B cell (primary cell): ENCODE data around the gene PTCRA. TPM values are rescaled to one million over a fixed set of nuclear protein-coding genes. Genes with fewer than 3 reads are reported as not detected.
"Not testable (repeated sequence)": the region's sequence is repeated elsewhere in the genome, so short reads cannot be mapped to it uniquely, and the experiment has no call there.

Experiments
- ATAC-seq: fragments of 200-7000 bp; cut with Tn5 transposase; one replicate; pipeline ENCODE4 v1.10.0; 2021; ENCODE audit warnings: low read depth, mild to moderate bottlenecking, moderate number of reproducible peaks, moderate library complexity
- CTCF ChIA-PET: fragments of 350-600 bp; sonication (Branson Sonifier 250); formaldehyde crosslinking; loops from one replicate; lab custom pipeline; 2021; ENCODE audit warnings: antibody characterized with exemption, inconsistent platforms; lab: Charles Lee
- POLR2A ChIA-PET: fragments of 350-600 bp; sonication (Branson Sonifier 250); formaldehyde crosslinking; loops from one replicate; lab custom pipeline; 2021; ENCODE audit warnings: antibody characterized with exemption; lab: Charles Lee
- DNase-seq: peaks from one replicate; pipeline ENCODE4 v3.0.0; 2013
- H2AFZ ChIP-seq: 2 replicates; pipeline ENCODE4 v1.6.1; 2012; ENCODE audit warnings: mild to moderate bottlenecking, low read depth, low read length; ENCODE audit not compliant: insufficient read depth, poor library complexity, severe bottlenecking
- H3K27ac ChIP-seq, 2 donors: 1 replicate in 1 of 2; 2 replicates in 1 of 2; pipeline ENCODE4 v1.5.1; 2012 to 2013; ENCODE audit warnings: low read length in 2 of 2, mild to moderate bottlenecking in 2 of 2, moderate library complexity in 1 of 2
- H3K27me3 ChIP-seq, 4 experiments: fragments of 200-600 bp in 1 of 4; sonication (generic) in 1 of 4; replicated peaks in 1 of 4; 1 replicate in 2 of 4; 2 replicates in 2 of 4; pipeline versions ENCODE4 v1.6.1 to v1.7.0; 2013 to 2016; ENCODE audit warnings: low read length in 3 of 4, mild to moderate bottlenecking in 2 of 4, mixed read lengths in 1 of 4, moderate library complexity in 1 of 4; ENCODE audit not compliant: insufficient read depth in 4 of 4, control insufficient read depth in 3 of 4; ENCODE audit errors: control extremely low read depth in 1 of 4
- H3K36me3 ChIP-seq, 2 experiments: replicated peaks in 1 of 2; 1 replicate in 1 of 2; 2 replicates in 1 of 2; pipeline versions ENCODE4 v1.6.1 to v1.7.1; 2013; ENCODE audit warnings: low read length in 1 of 2; ENCODE audit not compliant: insufficient read depth in 2 of 2, control insufficient read depth in 1 of 2; ENCODE audit errors: control extremely low read depth in 1 of 2, extremely low read depth in 1 of 2
- H3K4me1 ChIP-seq, 2 donors: fragments of 200-600 bp in 1 of 2; sonication (generic) in 1 of 2; 1 replicate in 1 of 2; 2 replicates in 1 of 2; pipeline versions ENCODE4 v1.5.1 to v1.6.1; 2013 to 2017; ENCODE audit warnings: low read length in 2 of 2; ENCODE audit not compliant: control insufficient read depth in 2 of 2, insufficient read depth in 2 of 2
- H3K4me2 ChIP-seq: replicated peaks from 2 replicates; pipeline ENCODE3; 2012; ENCODE audit warnings: mild to moderate bottlenecking, low read depth, low read length; ENCODE audit not compliant: poor library complexity, severe bottlenecking
- H3K4me3 ChIP-seq, 5 experiments: fragments of 200-600 bp in 1 of 5; sonication (generic) in 1 of 5; 1 replicate in 3 of 5; 2 replicates in 2 of 5; pipeline versions ENCODE4 v1.5.1 to v1.7.0; 2011 to 2016; ENCODE audit warnings: low read length in 4 of 5, mild to moderate bottlenecking in 4 of 5, low read depth in 2 of 5, control low read depth in 1 of 5, moderate library complexity in 1 of 5; ENCODE audit not compliant: insufficient read depth in 1 of 5; ENCODE audit errors: control extremely low read depth in 1 of 5, extremely low read depth in 1 of 5
- H3K79me2 ChIP-seq: fragments of 200-600 bp; sonication (generic); one replicate; pipeline ENCODE4 v1.6.0; 2016; ENCODE audit warnings: low read length; ENCODE audit not compliant: control insufficient read depth, insufficient read depth
- H3K9ac ChIP-seq: fragments of 200-600 bp; sonication (generic); 2 replicates; pipeline ENCODE4 v1.6.1; 2017; ENCODE audit warnings: mild to moderate bottlenecking, low read length, moderate library complexity
- H3K9me3 ChIP-seq, 3 donors: one replicate each; pipeline versions ENCODE4 v1.6.1 to v1.7.1; 2013; ENCODE audit warnings: low read length in 2 of 3; ENCODE audit not compliant: control insufficient read depth in 2 of 3, insufficient read depth in 1 of 3; ENCODE audit errors: control extremely low read depth in 1 of 3
- H4K20me1 ChIP-seq: 2 replicates; pipeline ENCODE4 v1.6.0; 2012; ENCODE audit warnings: mild to moderate bottlenecking, low read length; ENCODE audit not compliant: insufficient read depth, control insufficient read depth, poor library complexity, severe bottlenecking
- H3K27ac Mint-ChIP-seq: one replicate; pipeline ENCODE4 v1.8.0; 2021; ENCODE audit warnings: mixed read lengths
- H3K27me3 Mint-ChIP-seq: one replicate; pipeline ENCODE4 v1.8.0; 2021; ENCODE audit warnings: mixed read lengths
- H3K4me1 Mint-ChIP-seq: one replicate; pipeline ENCODE4 v1.8.0; 2021; ENCODE audit warnings: mixed read lengths
- H3K4me3 Mint-ChIP-seq: one replicate; pipeline ENCODE4 v1.8.0; 2021; ENCODE audit warnings: mixed read lengths
- H3K9me3 Mint-ChIP-seq: one replicate; pipeline ENCODE4 v1.8.0; 2022; ENCODE audit warnings: mixed read lengths; ENCODE audit not compliant: insufficient read depth
- CTCF ChIP-seq: fragments of 200-600 bp; IDR thresholded peaks from one replicate; pipeline ENCODE4 v1.8.0; 2022; ENCODE audit warnings: antibody characterized with exemption, mild to moderate bottlenecking
- EZH2 ChIP-seq: IDR thresholded peaks from 2 replicates; pipeline ENCODE4 v1.6.1; 2012; ENCODE audit warnings: borderline replicate concordance, low read depth, mild to moderate bottlenecking, moderate library complexity, low read length; ENCODE audit not compliant: insufficient read depth, poor library complexity, severe bottlenecking
- WGBS: methylation state at CpG from one replicate; pipeline ENCODE4 v1.1.5; 2013; ENCODE audit warnings: missing lambda C conversion rate; ENCODE audit not compliant: insufficient coverage; 5-methylcytosine and 5-hydroxymethylcytosine counted together
- intact Hi-C: fragments of 100-400 bp; cut with micrococcal nuclease; formaldehyde crosslinking; loops from one replicate; pipeline ENCODE4 v1.10.0; 2022
- polyA plus RNA-seq: library from polyadenylated mRNA; depleted of rRNA; stranded (reverse); fragments of >200 nt; gene quantifications from 2 replicates; pipeline ENCODE4 v1.2.3, GENCODE V29; 2012
- total RNA-seq, 2 donors: library from RNA; stranded (reverse); fragments of 120-200 nt in 1 of 2; gene quantifications; 1 replicate in 1 of 2; 2 replicates in 1 of 2; pipeline versions ENCODE4 v1.2.3 to v1.2.4, GENCODE V29; 2013 to 2022

Gene PTCRA
- total and polyA plus RNA-seq, 2 donors (not counting 1 experiment from before 2014, with no cell fraction given) = not detected

DNA sequence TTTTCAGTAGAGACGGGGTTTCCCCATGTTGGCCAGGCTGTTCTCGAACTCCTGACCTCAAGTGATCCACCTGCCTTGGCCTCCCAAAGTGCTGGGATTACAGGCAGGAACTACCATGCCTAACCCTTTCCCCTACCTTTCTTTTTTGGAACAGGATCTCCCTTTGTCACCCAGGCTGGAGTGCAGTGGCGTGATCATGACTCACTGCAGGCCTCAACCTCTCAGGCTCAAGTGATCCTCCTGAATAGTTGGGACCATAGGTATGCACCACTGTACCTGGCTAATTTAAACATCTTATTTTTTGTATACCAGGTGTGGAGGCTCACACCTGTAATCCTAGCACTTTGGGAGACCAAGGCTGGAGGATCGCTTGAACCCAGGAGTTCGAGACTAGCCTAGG lies 25.5 kb downstream of the PTCRA start:
- H3K9ac ChIP-seq, H3K27ac Mint-ChIP-seq, H2AFZ ChIP-seq, CTCF ChIA-PET, H3K4me3 ChIP-seq, H3K4me1 Mint-ChIP-seq, H3K9me3 Mint-ChIP-seq, DNase-seq, H3K4me2 ChIP-seq, H3K27ac ChIP-seq, H3K27me3 Mint-ChIP-seq, ATAC-seq, POLR2A ChIA-PET, H3K4me3 Mint-ChIP-seq, H3K4me1 ChIP-seq, H3K27me3 ChIP-seq, H3K9me3 ChIP-seq, intact Hi-C loops: not testable (repeated sequence)
- peaks cover 4 to 72% of the 10 kb centered on the region in 2 experiments for H3K36me3 ChIP-seq
- WGBS = 83% methylated on average over 2 of the region's 5 CpGs
- peaks cover 30% of the 10 kb centered on the region for H3K79me2 ChIP-seq
- peaks cover 42% of the 10 kb centered on the region for H4K20me1 ChIP-seq

DNA sequence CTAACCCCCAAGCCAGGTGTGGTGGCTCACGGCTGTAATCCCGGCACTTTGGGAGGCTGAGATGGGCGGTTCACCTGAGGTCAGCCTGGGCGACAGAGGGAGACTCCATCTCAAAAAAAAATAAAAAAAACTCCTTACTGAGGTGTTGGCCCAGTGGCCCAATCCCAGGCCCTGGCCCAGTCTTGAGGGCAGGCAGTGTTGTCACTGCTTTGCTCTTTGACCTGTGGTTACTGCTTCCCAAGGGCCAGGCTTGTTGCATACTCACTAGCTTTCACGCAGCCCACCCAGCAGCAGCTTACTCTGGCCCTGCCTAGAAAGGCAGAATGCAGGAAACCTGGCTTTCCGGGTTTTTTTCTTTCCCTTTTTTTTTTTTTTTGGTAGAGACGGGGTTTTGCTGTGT lies 26.6 kb downstream of the PTCRA start:
- intact Hi-C loops = no loop called here
- Histone ChIP-seq H3K4me2 (no peak overlapping the region), H3K27me3 (no peaks in the 10 kb centered on the region), H3K79me2 (peaks cover 19% of the 10 kb centered on the region), H3K9ac (no peak overlapping the region), H3K9me3 (no peaks in the 10 kb centered on the region), H3K27ac (peak overlapping the region in 1 of 2 donors; percentile 48), H3K4me3 (no peak overlapping the region), H3K4me1 (no peaks in the 10 kb centered on the region), H3K36me3 (peaks cover 4 to 66% of the 10 kb centered on the region in 2 experiments), H2AFZ (no peak overlapping the region), H4K20me1 (peaks cover 31% of the 10 kb centered on the region)
- Mint-ChIP-seq H3K4me3 (no peak overlapping the region), H3K27me3 (no peaks in the 10 kb centered on the region), H3K4me1 (peaks cover 9% of the 10 kb centered on the region), H3K27ac (no peak overlapping the region), H3K9me3 (no peaks in the 10 kb centered on the region)
- 100% methylated on average over 2 of the region's 7 CpGs for WGBS
- TF ChIP-seq CTCF (no peak), EZH2 (no peak)
- ATAC-seq (no peak), DNase-seq (no peak)
- ChIA-PET POLR2A (interaction anchor here (0.5 kb wide), 1 partner anchor 8 kb away, joined by 3 read pairs; no protein-coding TSS in a partner anchor), CTCF (no interaction called here)
